Stimulated activated memory B cell treated with anti-CD40 and anti-IgM and Interleukin-4, amounts not matched to agents 10 μg/mL and 1 μg/mL and 100 μg/mL, for 72 hours (primary cell): ENCODE measurements around the gene REL.
A peak's percentile ranks its signal among the peaks of the same experiment; 100 is the strongest.

Experiments
- ATAC-seq: fragments of 150-1000 bp; cut with Tn5 transposase; 2 replicates; pipeline ENCODE4 v1.10.0; 2021
- H3K27ac Mint-ChIP-seq: one replicate; pipeline ENCODE4 v1.8.0; 2022; ENCODE audit warnings: mild to moderate bottlenecking, mixed read lengths
- H3K27me3 Mint-ChIP-seq: one replicate; pipeline ENCODE4 v1.8.0; 2022; ENCODE audit warnings: mixed read lengths
- H3K36me3 Mint-ChIP-seq: one replicate; pipeline ENCODE4 v1.8.0; 2022; ENCODE audit warnings: mixed read lengths
- H3K4me1 Mint-ChIP-seq: one replicate; pipeline ENCODE4 v1.8.0; 2022; ENCODE audit warnings: mixed read lengths
- H3K4me3 Mint-ChIP-seq: one replicate; pipeline ENCODE4 v1.8.0; 2022; ENCODE audit warnings: mild to moderate bottlenecking, moderate library complexity, mixed read lengths
- H3K9me3 Mint-ChIP-seq: one replicate; pipeline ENCODE4 v1.8.0; 2022; ENCODE audit warnings: mixed read lengths

The REL gene

GRCh38 chr2:60881047-60881932 is at the start of gene REL:
TSS of gene REL (plus strand) at chr2:60881574. CDS start at chr2:60881841, 267 bp downstream.
- H3K4me1 Mint-ChIP-seq, result peaks cover 25% of the 10 kb centered on the region
- H3K27ac Mint-ChIP-seq, result peak within 1 kb of the TSS; percentile 95
- H3K36me3 Mint-ChIP-seq, result peaks cover 46% of the 10 kb centered on the region
- ATAC-seq, result peak; percentile 90
- H3K27me3 Mint-ChIP-seq, result no peaks in the 10 kb centered on the region
- peak within 1 kb of the TSS; percentile 94 for H3K4me3 Mint-ChIP-seq
- H3K9me3 Mint-ChIP-seq, result no peaks in the 10 kb centered on the region

GRCh38 chr2:60831921-60832320 is 49.5 kb upstream of the REL start:
- H3K27ac Mint-ChIP-seq, result peak overlapping the region; percentile 99
- peaks cover 40% of the 10 kb centered on the region for H3K36me3 Mint-ChIP-seq
- peaks cover 10% of the 10 kb centered on the region for H3K9me3 Mint-ChIP-seq
- no peak for ATAC-seq
- no peaks in the 10 kb centered on the region for H3K27me3 Mint-ChIP-seq
- H3K4me3 Mint-ChIP-seq, result no peak overlapping the region
- peaks cover 82% of the 10 kb centered on the region for H3K4me1 Mint-ChIP-seq

GRCh38 chr2:60832621-60833020 is 48.8 kb upstream of the REL start:
- Mint-ChIP-seq H3K4me1 (peaks cover 82% of the 10 kb centered on the region), H3K27ac (peak overlapping the region; percentile 99), H3K9me3 (peaks cover 10% of the 10 kb centered on the region), H3K36me3 (peaks cover 40% of the 10 kb centered on the region), H3K4me3 (no peak overlapping the region), H3K27me3 (no peaks in the 10 kb centered on the region)
- ATAC-seq, result no peak

GRCh38 chr2:60834270-60834717 is 47.1 kb upstream of the REL start:
- peak overlapping the region; percentile 99 for H3K27ac Mint-ChIP-seq
- peak; percentile 87 for ATAC-seq
- peak overlapping the region; percentile 70 for H3K4me3 Mint-ChIP-seq
- H3K4me1 Mint-ChIP-seq, result peaks cover 93% of the 10 kb centered on the region
- H3K36me3 Mint-ChIP-seq, result peaks cover 40% of the 10 kb centered on the region
- peaks cover 10% of the 10 kb centered on the region for H3K9me3 Mint-ChIP-seq
- no peaks in the 10 kb centered on the region for H3K27me3 Mint-ChIP-seq

GRCh38 chr2:60836491-60836890 is 44.9 kb upstream of the REL start:
- Mint-ChIP-seq H3K27me3 (no peaks in the 10 kb centered on the region), H3K36me3 (peaks cover 28% of the 10 kb centered on the region), H3K9me3 (peaks cover 8% of the 10 kb centered on the region), H3K4me1 (peaks cover 95% of the 10 kb centered on the region), H3K27ac (peak overlapping the region; percentile 99), H3K4me3 (no peak overlapping the region)
- no peak for ATAC-seq

- Mint-ChIP-seq H3K9me3 (peaks cover 8% of the 10 kb centered on the region), H3K4me1 (peaks cover 93% of the 10 kb centered on the region), H3K27me3 (no peaks in the 10 kb centered on the region), H3K36me3 (peaks cover 28% of the 10 kb centered on the region), H3K27ac (peak overlapping the region; percentile 99), H3K4me3 (no peak overlapping the region)
- ATAC-seq, result no peak
These were observed 44.3 kb upstream of the REL start for GRCh38 chr2:60837123-60837522.

- Mint-ChIP-seq H3K36me3 (peaks cover 24% of the 10 kb centered on the region), H3K27me3 (no peaks in the 10 kb centered on the region), H3K27ac (peak overlapping the region; percentile 99), H3K4me3 (peak overlapping the region; percentile 21), H3K9me3 (peaks cover 7% of the 10 kb centered on the region), H3K4me1 (peaks cover 93% of the 10 kb centered on the region)
- ATAC-seq, result no peak
These were observed 42.9 kb upstream of the REL start for GRCh38 chr2:60838481-60838880.

- peak overlapping the region; percentile 29 for H3K4me3 Mint-ChIP-seq
- peak; percentile 79 for ATAC-seq
- H3K4me1 Mint-ChIP-seq, result peaks cover 93% of the 10 kb centered on the region
- H3K9me3 Mint-ChIP-seq, result peaks cover 4% of the 10 kb centered on the region
- peaks cover 19% of the 10 kb centered on the region for H3K36me3 Mint-ChIP-seq
- H3K27me3 Mint-ChIP-seq, result no peaks in the 10 kb centered on the region
- H3K27ac Mint-ChIP-seq, result peak overlapping the region; percentile 99
These were observed 42.1 kb upstream of the REL start for GRCh38 chr2:60839126-60839813.

GRCh38 chr2:60840880-60841279 is 40.5 kb upstream of the REL start:
- H3K4me3 Mint-ChIP-seq, result peak overlapping the region; percentile 72

GRCh38 chr2:60843006-60843405 is 38.4 kb upstream of the REL start:
- Mint-ChIP-seq H3K27ac (peak overlapping the region; percentile 95), H3K4me3 (peak overlapping the region; percentile 79)

More at GRCh38 chr2:60840880-60841279, 40.5 kb upstream of the REL start:
- no peaks in the 10 kb centered on the region for H3K9me3 Mint-ChIP-seq
- peak; percentile 91 for ATAC-seq
- H3K36me3 Mint-ChIP-seq, result peaks cover 5% of the 10 kb centered on the region
- peak overlapping the region; percentile 99 for H3K27ac Mint-ChIP-seq
- peaks cover 88% of the 10 kb centered on the region for H3K4me1 Mint-ChIP-seq
- no peaks in the 10 kb centered on the region for H3K27me3 Mint-ChIP-seq

GRCh38 chr2:60844105-60844504 is 37.3 kb upstream of the REL start:
- Mint-ChIP-seq H3K4me3 (peak overlapping the region; percentile 69), H3K9me3 (no peaks in the 10 kb centered on the region), H3K27ac (peak overlapping the region; percentile 95), H3K27me3 (no peaks in the 10 kb centered on the region), H3K4me1 (peaks cover 73% of the 10 kb centered on the region), H3K36me3 (peaks cover 9% of the 10 kb centered on the region)
- ATAC-seq, result no peak

More at GRCh38 chr2:60843006-60843405, 38.4 kb upstream of the REL start:
- peaks cover 9% of the 10 kb centered on the region for H3K36me3 Mint-ChIP-seq
- H3K4me1 Mint-ChIP-seq, result peaks cover 83% of the 10 kb centered on the region
- no peaks in the 10 kb centered on the region for H3K27me3 Mint-ChIP-seq
- no peak for ATAC-seq
- H3K9me3 Mint-ChIP-seq, result no peaks in the 10 kb centered on the region

GRCh38 chr2:60847854-60848253 is 33.5 kb upstream of the REL start:
- H3K4me1 Mint-ChIP-seq, result peaks cover 49% of the 10 kb centered on the region
- no peak overlapping the region for H3K4me3 Mint-ChIP-seq
- no peaks in the 10 kb centered on the region for H3K9me3 Mint-ChIP-seq
- peak overlapping the region; percentile 95 for H3K27ac Mint-ChIP-seq
- H3K36me3 Mint-ChIP-seq, result peaks cover 4% of the 10 kb centered on the region
- no peaks in the 10 kb centered on the region for H3K27me3 Mint-ChIP-seq
- ATAC-seq, result no peak

- Mint-ChIP-seq H3K4me1 (peaks cover 43% of the 10 kb centered on the region), H3K27ac (peak overlapping the region; percentile 11), H3K27me3 (no peaks in the 10 kb centered on the region), H3K4me3 (no peak overlapping the region), H3K36me3 (peaks cover 4% of the 10 kb centered on the region), H3K9me3 (no peaks in the 10 kb centered on the region)
- ATAC-seq, result no peak
These were observed 32.2 kb upstream of the REL start for GRCh38 chr2:60849187-60849586.

- no peaks in the 10 kb centered on the region for H3K27me3 Mint-ChIP-seq
- H3K36me3 Mint-ChIP-seq, result no peaks in the 10 kb centered on the region
- no peak for ATAC-seq
- H3K27ac Mint-ChIP-seq, result no peak overlapping the region
- H3K4me1 Mint-ChIP-seq, result peaks cover 37% of the 10 kb centered on the region
- H3K9me3 Mint-ChIP-seq, result no peaks in the 10 kb centered on the region
- no peak overlapping the region for H3K4me3 Mint-ChIP-seq
These were observed 29.0 kb upstream of the REL start for GRCh38 chr2:60852282-60852860.

- Mint-ChIP-seq H3K27me3 (no peaks in the 10 kb centered on the region), H3K4me1 (peaks cover 30% of the 10 kb centered on the region), H3K27ac (peak overlapping the region; percentile 12), H3K9me3 (no peaks in the 10 kb centered on the region), H3K36me3 (no peaks in the 10 kb centered on the region), H3K4me3 (no peak overlapping the region)
- ATAC-seq, result peak; percentile 46
These were observed 27.8 kb upstream of the REL start for GRCh38 chr2:60853531-60853930.
